H1 (cell line): ENCODE measurements around the gene MS4A8.

ENCODE experiments used
- CTCF ChIP-seq, 3 experiments: IDR thresholded peaks; 1 replicate in 2 of 3; 2 replicates in 1 of 3; pipeline versions ENCODE4 v1.5.1 to v1.6.1; 2011; ENCODE audit warnings: low read length in 3 of 3, mild to moderate bottlenecking in 3 of 3, inconsistent platforms in 2 of 3, low read depth in 1 of 3, moderate library complexity in 1 of 3; ENCODE audit not compliant: insufficient read depth in 1 of 3; ENCODE audit errors: control extremely low read depth in 1 of 3
- EP300 ChIP-seq, 2 experiments: IDR thresholded peaks; 1 replicate in 1 of 2; 2 replicates in 1 of 2; pipeline ENCODE4 v1.6.1; 2011 to 2012; ENCODE audit warnings: low read depth in 2 of 2, low read length in 2 of 2, mild to moderate bottlenecking in 2 of 2, borderline replicate concordance in 1 of 2, inconsistent platforms in 1 of 2, moderate library complexity in 1 of 2
- FOSL1 ChIP-seq: IDR thresholded peaks from 2 replicates; pipeline ENCODE4 v1.6.1; 2011; ENCODE audit warnings: mild to moderate bottlenecking, low read depth, low read length, moderate library complexity; ENCODE audit not compliant: insufficient read depth
- HDAC2 ChIP-seq, 2 experiments: fragments of 300-600 bp in 1 of 2; sonication (generic) in 1 of 2; IDR thresholded peaks; 2 replicates each; pipeline ENCODE4 v1.6.1; 2011 to 2012; ENCODE audit warnings: low read depth in 2 of 2, low read length in 2 of 2, mild to moderate bottlenecking in 2 of 2, moderate library complexity in 2 of 2, borderline replicate concordance in 1 of 2, inconsistent platforms in 1 of 2
- POLR2A ChIP-seq, 2 experiments: IDR thresholded peaks; 1 replicate in 1 of 2; 2 replicates in 1 of 2; pipeline ENCODE4 v1.6.1; 2011; ENCODE audit warnings: low read depth in 2 of 2, low read length in 2 of 2, mild to moderate bottlenecking in 2 of 2; ENCODE audit errors: control extremely low read depth in 1 of 2

- TF ChIP-seq CTCF (IDR thresholded peaks at IDR 0.05; ENCODE audit: control extremely low read depth in 1 of 3, insufficient read depth in 1 of 3, low read depth in 1 of 3, low read length in 3 of 3) (no peak), FOSL1 (no peak), POLR2A (IDR thresholded peaks at IDR 0.05; ENCODE audit: control extremely low read depth in 1 of 2, low read depth in 2 of 2, low read length in 2 of 2) (no peak), HDAC2 (IDR thresholded peaks at IDR 0.05; ENCODE audit: borderline replicate concordance in 1 of 2, low read depth in 2 of 2, low read length in 2 of 2) (no peak), EP300 (IDR thresholded peaks at IDR 0.05; ENCODE audit: borderline replicate concordance in 1 of 2, low read depth in 2 of 2, low read length in 2 of 2) (no peak)
These were observed 41.2 kb downstream of the MS4A8 start for GRCh38 chr11:60740573-60740972.
